HG03432 (cell line): Measurements from ENCODE around the gene MOB2.

Source experiments
- ATAC-seq: cut with Tn5 transposase; IDR thresholded peaks from one replicate; pipeline ENCODE4 v1.9.1; 2021; ENCODE audit warnings: mild to moderate bottlenecking, moderate library complexity; ENCODE audit not compliant: unreplicated experiment

MOB2 gene

DNA sequence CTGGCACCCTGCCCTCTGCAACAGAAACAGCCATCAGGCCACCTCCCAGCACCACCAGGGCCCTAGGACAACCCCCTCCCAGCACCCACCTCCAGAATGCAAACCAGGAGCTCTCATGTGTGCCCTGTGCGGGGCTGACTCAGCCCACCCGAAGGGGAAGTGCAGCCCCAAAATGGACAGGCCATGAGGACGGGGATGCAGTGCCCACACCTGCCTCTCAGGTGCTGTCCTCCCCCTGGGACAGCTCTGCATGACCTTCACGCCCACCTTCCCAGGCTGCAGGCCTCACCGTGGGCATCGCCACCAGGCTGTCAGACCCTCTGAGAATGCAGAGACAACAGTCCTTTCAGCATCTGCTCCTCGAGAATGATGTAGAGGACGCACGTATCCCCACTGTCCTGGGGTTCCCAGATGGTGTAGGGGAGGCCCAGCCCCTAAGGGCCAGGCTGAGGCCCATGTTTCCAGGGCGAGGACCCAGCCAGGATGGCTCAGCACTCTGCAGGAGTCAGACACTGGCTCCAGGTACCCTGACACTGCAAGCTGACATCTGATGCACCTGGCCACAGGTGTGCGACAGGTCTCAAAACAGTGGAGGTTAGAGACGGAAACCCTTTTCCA lies 13.5 kb downstream of the MOB2 start:
- ATAC-seq, result no peak

DNA sequence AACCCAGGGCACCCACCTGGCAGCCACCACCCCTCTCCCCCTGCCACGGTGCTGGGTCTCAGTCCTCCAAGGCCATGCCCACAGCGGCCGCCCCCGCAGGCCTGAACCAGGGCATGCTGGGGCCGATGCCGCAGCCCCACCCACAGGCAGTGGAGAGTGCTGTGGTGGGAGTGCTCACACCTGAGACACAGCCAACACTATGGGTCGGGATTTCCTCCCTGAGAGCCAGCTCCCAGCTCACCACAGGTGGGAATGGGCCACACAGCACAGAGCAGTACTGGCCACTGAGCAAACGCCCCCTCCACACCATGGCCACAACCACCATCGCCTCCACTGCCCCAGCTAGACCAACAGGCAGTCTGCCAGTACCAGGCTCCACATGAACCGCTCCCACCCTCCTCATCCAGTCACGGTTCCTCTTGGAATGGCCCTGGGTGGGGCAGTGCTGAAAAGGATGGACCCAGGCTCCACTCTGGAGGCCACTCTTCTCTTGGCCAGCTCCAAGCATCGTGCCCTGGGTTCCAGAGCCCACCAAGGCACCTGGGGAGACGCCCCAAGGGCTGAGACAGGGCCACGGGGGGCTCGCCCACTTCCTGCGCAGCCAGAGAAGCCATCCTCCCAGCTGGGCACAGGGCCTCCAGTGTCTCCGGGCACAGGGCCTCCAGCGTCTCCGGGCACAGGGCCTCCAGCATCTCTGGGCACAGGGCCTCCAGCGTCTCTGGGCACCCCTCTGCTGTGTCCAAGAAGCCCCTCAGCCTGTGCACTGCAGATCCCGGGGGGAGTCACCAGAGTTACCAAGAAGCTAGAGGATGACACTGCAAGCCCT lies 14.2 kb downstream of the MOB2 start:
- no peak for ATAC-seq

DNA sequence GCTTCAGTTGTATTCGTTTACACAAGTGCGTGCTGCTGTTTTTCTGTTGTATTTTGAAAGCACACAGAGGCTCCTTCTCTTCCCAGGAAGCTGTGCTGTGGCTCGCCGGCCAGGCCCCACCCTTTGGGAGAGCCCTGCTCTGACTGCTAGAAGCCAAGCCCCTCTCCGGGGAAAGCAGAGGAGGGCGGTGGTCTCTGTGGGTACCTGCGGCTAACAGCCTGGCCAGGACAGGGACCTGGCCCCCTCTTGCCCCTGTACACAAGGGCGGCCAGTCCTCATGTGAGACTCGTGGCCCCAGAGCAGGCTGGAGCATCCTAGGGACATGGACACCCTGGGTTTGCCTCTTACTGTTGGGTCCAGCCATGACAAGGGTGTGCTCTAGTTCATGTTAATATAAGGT lies 14.8 kb downstream of the MOB2 start:
- no peak for ATAC-seq

DNA sequence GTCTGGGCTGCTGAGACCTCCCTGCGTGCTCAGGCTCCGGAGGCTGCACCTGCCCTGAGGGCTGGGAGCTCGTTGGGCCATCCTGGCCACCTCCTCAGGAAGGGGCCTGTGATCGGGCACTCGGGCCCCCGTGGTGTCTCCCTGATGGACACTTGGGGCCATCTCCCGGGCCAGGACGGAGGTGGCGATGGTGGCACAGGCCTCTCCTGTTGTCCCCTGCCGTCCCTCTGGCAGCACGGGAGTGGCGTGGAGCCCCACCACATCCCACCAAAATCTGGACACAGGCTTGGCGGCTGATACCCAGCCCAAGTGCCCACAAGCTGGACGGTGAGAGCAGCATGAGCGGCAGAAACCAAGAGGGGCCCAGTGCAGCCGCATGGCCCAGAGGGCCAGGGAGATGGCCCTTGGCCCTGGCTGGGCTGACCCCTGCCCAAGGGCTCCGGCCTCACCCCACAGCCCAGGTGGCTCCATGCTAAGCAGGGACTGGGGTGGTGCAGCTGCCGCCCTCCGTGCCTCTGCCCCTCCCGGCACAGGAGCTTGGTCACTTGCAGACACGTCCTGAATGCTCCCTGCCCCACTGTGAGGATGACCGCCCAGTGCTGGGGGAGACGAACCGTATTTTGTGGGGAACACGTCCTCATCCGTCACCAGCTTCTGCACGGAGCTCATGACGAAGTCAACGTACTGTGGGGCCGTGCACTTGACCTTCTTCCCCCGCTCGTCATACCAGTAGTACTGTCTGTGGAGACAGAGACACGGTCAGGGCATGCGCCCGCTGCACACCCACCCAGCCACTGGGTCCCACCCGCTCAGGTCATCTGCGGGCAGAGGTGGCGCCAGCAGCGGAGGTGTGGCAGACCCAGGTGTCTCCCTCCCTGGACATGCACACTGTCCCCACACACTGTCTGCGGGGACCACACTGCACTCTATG lies 15.6 kb downstream of the MOB2 start:
- no peak for ATAC-seq

DNA sequence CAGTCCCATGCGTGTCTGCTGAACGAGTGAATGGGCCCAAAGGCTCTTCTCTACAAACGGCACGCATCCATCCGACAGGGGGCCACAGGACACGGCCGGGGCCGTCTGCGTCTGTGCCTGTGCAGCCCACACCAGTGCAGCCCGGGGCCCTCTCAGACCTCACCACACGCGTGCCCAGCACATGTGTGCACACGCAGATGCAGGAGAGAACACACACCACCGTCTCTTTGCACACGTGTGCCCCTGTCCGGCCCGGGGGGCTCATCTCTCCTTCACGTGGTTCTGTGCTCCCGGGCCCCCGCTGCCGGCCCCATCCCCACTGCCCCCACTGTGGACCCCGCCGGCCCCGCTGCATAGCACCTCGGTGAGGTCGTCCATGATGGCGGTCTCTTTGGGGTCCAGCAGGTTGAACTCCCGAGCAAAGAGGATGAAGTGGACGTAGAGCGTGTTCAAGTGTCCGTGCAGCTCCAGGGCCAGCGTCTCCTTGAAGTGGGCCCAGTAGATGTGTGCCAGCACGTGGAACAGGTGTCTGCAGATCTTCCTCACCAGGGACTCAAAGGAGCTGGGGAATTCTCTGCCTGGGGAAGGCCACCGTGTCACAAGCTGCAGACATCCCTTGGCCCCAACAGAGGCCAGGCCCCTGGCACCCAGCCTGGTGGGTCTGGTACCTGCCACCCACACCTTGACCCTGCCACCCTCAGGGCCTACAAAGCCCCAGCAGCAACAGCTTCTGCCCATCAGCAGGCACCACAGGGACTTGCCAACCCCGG lies 16.5 kb downstream of the MOB2 start:
- ATAC-seq, result no peak

DNA sequence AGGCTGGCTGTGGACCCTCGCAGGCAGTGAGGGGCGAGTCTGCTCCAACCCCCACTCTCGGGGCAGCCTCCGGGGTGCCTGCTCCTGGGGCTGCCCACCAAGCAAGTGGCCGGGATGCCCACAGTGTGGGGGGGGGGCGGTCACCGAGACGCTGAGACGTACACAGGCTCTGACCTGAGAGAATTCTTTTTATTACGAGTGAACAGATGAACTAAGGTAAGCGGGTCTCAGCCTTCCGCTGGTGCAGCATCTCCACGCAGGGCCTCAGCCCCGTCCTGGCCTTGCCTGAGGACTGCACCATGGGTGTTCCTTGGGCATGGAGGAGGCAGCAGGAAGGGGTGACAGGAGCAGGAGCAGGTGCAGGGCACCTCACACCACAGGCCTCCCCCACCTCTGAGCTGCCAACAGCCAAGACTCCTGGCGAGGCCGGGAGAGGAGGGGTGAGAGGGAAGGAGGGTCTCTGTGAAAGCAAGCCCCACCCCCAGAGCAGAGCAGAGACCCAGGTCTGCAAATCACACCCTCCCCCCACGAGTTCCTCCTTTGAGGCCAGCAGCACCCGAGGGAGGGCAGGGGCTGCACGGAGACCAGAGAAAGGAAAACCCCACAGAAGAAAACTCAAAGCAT lies 17.2 kb downstream of the MOB2 start:
- ATAC-seq, result no peak

DNA sequence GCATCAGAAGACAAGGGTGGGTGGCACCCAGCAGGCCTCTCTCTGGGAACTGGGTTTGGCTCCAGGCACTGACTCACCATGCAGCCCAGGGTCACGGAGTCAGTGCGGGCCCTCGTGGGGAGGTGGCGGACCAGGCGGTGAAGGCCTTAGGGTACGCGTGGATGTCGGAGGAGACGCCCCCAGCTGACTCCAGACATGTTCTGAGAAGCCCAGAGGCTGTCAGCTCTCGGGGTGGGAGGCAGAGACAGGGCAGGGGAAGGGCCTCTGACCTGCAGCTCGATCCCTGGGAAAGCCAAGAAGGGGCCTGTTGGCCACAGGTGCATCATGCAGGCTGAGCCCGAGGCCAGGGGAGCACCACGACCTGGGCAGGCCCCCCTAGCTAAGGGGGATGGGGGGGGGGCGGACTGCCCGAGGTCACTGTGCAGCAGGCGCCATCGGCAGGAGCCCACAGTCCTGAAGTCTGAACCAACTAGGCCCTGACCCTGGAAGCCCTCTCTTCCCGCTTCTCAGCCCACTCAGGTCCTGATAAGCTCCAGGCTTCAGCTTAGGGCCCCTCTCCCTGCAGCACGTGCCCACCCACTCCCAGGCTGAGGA lies 18.0 kb downstream of the MOB2 start:
- no peak for ATAC-seq

DNA sequence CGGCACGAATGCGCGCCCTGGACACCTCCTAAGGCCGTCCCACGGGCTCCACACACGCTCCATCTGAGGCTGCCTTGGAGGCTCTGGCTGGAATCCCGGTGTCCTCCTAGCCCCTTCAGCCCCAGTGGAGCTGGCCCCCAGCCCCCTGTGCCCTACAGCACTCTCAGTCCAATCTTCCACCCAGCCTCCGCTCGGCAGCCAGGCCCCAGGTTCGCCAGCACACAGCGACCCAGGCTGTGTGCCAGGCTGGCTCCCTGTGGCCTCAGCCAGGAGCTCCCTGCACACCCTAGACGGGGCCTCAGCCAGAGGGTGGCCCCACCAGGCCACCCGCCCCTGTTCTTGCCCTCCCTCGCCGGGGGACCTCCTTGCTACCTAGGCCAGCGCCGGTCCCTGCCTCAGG lies 18.6 kb downstream of the MOB2 start:
- ATAC-seq, result no peak

DNA sequence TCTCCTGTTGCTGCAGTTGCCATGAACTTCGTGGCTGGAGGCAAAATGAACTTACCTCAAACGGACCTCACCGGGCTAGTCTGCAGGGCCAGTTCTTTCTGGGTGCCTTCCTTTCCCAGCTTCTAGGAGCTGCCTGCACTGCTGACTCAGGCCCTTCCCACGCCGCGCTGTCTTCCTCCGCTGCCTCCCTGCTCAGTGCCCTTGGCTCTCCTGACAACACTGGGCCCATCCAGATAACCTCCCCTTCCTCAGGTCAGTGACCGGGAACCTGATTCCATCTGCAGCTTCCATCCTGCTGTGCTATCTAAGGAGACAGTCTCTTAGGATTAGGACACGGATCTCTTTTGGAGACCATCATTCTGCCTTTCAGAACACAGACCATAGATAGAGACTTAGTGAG lies 19.3 kb downstream of the MOB2 start:
- no peak for ATAC-seq

DNA sequence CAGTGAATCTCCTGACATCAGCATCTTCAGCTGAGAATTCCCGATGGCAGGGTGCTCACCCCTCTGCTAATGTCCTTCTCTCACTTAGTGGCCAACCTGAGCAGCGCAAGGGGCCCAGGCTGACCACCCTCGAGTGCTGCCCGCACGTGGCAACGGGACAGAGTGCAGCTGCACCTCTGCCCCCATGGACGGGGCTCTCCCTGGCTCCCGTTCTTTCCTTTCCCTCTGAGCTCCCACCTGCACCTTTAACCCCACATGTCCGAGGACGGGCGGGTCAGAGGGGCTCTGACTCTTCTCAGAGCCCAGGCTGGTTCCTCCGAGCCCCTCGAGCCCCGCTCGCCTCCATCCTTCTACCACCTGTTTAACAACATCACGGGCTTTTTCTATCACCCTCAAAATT lies 19.8 kb downstream of the MOB2 start:
- ATAC-seq, result no peak

DNA sequence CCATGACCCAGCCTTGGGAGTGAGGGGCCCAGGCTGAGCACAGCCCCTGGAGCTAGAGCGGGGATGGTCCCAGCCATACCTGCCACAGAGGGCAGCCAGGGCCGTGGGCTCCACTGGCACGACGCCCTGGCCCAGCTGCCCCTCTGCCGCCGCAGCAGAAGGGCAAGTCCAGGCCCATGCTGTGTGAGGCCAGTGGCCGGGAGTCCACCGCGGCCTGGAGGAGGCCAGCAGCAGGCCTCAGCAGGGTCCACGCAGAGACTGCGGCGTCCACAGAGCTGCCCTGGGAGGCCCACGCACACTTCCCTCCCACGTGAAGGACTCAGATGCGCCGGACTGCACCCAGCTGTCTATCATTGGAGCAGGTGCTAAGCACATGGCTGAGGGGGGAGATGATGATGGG lies 23.5 kb downstream of the MOB2 start:
- no peak for ATAC-seq

DNA sequence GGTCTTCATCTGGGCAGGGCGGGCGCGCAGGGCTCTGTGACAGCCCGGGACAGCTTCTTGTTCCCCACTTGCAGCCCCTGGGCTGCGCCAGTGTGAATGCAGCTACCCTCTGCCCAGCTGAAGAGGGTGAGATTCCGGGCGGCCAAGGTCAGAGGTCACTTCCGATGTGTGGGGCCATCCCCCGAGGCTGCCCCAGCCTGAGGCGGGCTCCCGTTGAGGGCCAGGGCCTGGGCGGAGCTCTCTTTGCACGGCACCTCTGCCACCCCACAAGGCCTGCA lies 23.9 kb downstream of the MOB2 start:
- ATAC-seq, result no peak

DNA sequence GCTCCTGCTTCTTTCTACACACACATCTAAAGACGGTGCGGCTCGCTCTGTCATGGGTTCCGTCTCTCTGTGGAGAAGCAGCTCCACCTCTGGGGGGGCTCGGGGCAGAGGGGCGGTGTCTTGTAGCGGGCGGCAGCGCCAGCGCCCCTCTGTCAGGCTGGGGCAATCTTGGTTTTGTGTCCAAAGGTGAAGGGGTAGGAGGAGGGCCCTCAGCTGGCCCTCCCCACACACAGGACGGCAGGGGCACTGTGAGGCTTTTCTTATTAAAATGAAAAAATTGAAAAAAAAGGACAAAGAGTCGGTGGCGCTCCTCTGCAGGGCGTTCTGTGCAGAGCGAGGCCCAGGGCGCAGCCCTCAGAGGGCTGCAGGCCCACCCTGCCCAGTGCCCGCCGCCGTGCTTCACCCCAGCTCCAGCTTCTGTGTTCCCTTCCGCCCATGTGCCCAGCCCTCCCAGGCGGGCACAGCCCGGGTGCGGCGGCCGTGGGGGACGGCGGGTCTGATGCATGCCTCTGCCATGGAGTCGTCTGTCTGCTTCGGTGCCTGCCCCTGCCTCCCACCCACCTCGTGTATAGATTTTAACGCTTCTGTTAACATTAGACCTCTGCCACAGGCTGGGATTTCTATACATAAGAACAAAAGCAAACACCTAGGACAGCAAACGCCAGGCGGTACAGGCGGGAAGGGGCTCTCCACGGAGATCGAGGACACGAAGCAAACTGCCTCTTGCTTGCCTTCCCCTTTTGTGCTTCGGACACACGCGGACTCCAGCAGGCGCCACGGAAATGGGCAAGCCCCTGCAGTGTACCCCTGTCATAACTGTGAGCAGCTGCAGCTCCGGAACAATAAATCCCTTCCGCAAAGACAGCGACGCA lies 24.5 kb downstream of the MOB2 start:
- no peak for ATAC-seq

DNA sequence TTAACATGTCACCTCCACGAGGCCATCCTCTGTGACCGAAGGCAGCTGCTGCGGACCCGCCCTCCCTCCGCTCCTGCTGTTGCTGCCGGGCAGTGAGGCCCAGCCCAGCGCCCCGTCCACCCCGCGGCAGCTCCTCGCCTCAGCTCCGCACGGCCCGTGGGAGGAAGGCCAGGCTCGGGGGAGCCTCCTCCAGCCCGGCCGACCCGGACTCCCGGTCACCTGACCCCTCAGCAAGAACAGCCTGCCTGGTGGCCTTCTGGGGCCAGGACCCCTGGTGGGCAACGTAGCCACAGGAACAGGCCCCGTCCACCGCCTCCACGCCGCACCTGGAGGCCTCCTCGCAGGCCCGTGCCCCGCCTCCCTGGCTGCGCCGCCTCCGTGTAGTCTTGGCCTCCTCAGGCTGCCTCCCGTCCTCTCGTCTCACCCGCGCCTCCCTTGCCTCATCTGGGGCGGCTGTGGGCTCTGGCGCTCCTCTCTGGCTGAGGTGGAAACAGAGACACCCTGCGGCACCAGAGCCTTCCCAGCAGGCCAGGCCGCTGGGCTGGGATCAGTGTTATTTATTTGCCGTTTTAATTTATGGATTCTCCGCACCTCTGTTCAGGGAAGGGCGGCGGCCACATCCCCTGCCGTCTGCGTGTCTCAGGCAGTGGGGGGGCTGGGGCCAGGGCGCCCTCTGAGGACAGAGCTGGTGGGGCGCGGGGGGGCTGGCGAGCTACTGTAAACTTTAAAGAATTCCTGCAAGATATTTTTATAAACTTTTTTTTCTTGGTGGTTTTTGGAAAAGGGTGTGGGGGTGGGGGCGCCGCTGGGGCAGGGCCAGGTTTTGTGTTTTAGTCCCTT lies 25.4 kb downstream of the MOB2 start:
- no peak for ATAC-seq

DNA sequence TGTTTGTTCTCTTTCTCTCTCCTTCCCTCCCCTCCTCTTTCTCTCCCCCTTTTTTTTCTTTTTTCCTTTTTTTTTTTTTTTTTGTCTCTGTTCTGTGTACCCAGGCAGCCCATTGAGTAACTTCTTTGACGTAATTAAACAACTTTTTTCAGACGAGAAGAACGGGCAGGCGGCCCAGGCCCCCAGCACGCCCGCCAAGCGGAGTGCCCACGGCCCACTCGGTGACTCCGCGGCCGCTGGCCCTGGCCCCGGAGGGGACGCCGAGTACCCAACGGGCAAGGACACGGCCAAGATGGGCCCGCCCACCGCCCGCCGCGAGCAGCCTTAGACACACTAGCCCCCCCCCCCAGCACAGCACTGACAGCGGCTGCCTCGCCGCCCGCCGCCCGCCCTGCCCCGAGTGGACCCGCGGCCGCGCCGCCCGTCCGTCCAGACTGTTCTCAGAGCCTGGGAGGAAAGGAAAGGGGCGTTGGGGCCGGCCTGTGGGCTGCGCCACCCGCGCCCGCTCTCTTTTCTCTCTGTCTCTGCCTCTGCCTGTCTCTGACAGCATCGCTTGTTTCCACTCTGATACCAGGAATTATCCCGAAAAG lies 26.1 kb downstream of the MOB2 start:
- ATAC-seq, result no peak

DNA sequence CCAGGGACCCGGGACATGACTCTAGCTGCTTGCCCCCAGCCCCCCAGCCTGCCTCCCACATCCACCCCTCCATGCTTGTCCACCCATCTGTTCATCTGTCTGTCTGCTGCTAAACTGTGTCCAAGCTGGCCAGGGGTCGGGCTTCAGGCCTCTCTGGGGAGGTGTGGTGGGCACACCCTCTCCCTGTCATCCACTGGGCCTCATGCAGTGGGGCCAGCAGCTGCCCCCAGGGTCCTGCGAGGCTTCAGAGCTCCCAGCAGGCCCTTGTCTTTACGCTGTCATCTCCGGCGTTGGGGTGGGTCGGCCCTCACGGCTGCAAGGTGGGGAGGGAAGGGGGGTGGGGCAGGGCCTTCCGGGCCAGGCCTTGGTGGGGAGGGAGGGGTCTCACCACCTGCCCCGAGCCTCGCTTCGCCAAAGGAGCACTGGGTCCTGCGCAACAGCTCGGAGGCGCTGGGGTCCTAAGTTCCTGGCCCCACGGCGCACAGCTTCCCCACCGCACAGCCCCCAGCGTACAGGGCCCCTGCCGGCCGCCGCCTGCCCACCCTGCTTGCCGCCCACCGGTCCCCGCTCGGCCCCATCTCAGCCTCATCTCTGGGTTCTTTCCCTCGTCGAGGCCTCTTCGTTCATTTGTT lies 26.7 kb downstream of the MOB2 start:
- ATAC-seq, result no peak

DNA sequence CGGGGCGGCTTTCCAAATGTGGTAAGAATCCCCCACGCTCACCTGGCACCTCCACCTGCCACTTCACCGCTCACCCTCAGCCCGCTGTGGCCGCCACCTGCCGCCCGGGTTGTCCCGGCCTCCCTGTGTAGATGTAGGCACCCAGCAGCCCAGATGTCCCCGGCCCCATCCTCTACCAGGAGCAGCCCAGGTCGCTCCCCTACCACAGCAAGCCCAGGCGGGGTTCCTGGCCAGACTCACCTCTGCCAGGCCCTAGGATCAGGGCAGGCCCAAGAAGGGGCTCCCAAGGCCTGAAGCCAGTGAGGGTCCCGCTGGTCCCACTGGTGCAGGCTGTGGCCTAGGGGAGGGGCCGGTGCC lies 27.4 kb downstream of the MOB2 start:
- ATAC-seq, result no peak
